CD4-positive, alpha-beta T cell (primary cell): ENCODE measurements around the gene HSFX1. TPM values are rescaled to one million over a fixed set of nuclear protein-coding genes. Genes with fewer than 3 reads are reported as not detected.
"Not testable (repeated sequence)": the region's sequence is repeated elsewhere in the genome, so short reads cannot be mapped to it uniquely, and the experiment has no call there.

Source experiments
- ATAC-seq: fragments of 200-7000 bp; cut with Tn5 transposase; one replicate; pipeline ENCODE4 v1.10.0; 2022; ENCODE audit warnings: mild to moderate bottlenecking; ENCODE audit not compliant: poor library complexity
- CTCF ChIA-PET: fragments of 350-600 bp; sonication (Branson Sonifier 250); formaldehyde crosslinking; loops from one replicate; lab custom pipeline; 2021; ENCODE audit warnings: antibody characterized with exemption, inconsistent platforms; lab: Charles Lee
- POLR2A ChIA-PET: fragments of 350-600 bp; sonication (Branson Sonifier 250); formaldehyde crosslinking; loops from one replicate; lab custom pipeline; 2021; ENCODE audit warnings: antibody characterized with exemption, inconsistent platforms; lab: Charles Lee
- DNase-seq, 14 experiments: peaks; one replicate each; pipeline ENCODE4 v3.0.0-alpha.2; 2013 to 2020; ENCODE audit warnings: mixed read lengths in 2 of 14
- H3K27ac ChIP-seq, 2 donors: one replicate each; pipeline versions ENCODE4 v1.5.1 to v1.7.0; 2013; ENCODE audit warnings: low read length in 2 of 2, low read depth in 1 of 2, mild to moderate bottlenecking in 1 of 2
- H3K27me3 ChIP-seq, 2 experiments: 1 replicate in 1 of 2; 2 replicates in 1 of 2; pipeline versions ENCODE4 v1.6.1 to v1.7.0; 2013; ENCODE audit warnings: low read length in 2 of 2, control low read depth in 1 of 2, mild to moderate bottlenecking in 1 of 2, moderate library complexity in 1 of 2; ENCODE audit not compliant: insufficient read depth in 2 of 2, control insufficient read depth in 1 of 2
- H3K36me3 ChIP-seq: one replicate; pipeline ENCODE4 v1.6.1; 2013; ENCODE audit warnings: low read length, control low read depth; ENCODE audit not compliant: insufficient read depth
- H3K4me1 ChIP-seq: one replicate; pipeline ENCODE4 v1.6.1; 2013; ENCODE audit warnings: low read length, control low read depth; ENCODE audit not compliant: insufficient read depth
- H3K4me3 ChIP-seq: one replicate; pipeline ENCODE4 v1.5.1; 2013; ENCODE audit warnings: mild to moderate bottlenecking, low read length, moderate library complexity
- H3K9me3 ChIP-seq, 2 experiments: 1 replicate in 1 of 2; 2 replicates in 1 of 2; pipeline versions ENCODE4 v1.6.1 to v1.7.0; 2013; ENCODE audit warnings: low read length in 2 of 2, mild to moderate bottlenecking in 2 of 2, control low read depth in 1 of 2, moderate library complexity in 1 of 2; ENCODE audit not compliant: control insufficient read depth in 1 of 2, insufficient read depth in 1 of 2
- H3K27ac Mint-ChIP-seq: one replicate; pipeline ENCODE4 v1.8.0; 2020; ENCODE audit warnings: mixed read lengths
- H3K27me3 Mint-ChIP-seq: one replicate; pipeline ENCODE4 v1.8.0; 2021; ENCODE audit warnings: mixed read lengths
- H3K36me3 Mint-ChIP-seq: one replicate; pipeline ENCODE4 v1.8.0; 2021; ENCODE audit warnings: low read depth, mixed read lengths
- H3K4me1 Mint-ChIP-seq: one replicate; pipeline ENCODE4 v1.8.0; 2021; ENCODE audit warnings: low read depth, mixed read lengths
- H3K4me3 Mint-ChIP-seq: one replicate; pipeline ENCODE4 v1.8.0; 2020; ENCODE audit warnings: mild to moderate bottlenecking, mixed read lengths
- H3K9me3 Mint-ChIP-seq: one replicate; pipeline ENCODE4 v1.8.0; 2020; ENCODE audit warnings: mixed read lengths
- intact Hi-C, 2 experiments: fragments of 100-400 bp; cut with DNase I in 1 of 2; cut with micrococcal nuclease in 1 of 2; formaldehyde crosslinking; loops; one replicate each; pipeline versions ENCODE4 v1.15.1 to v1.9.0; 2023 to 2025; cut with DNase I, micrococcal nuclease
- total RNA-seq, 174 experiments: library from RNA in 2 of 174; stranded (reverse) in 2 of 174; gene quantifications; one replicate each; pipeline ENCODE4 v1.2.3 and lab custom pipeline; 2021 to 2026
- TF ChIP-seq, protein P1 (sequence below): fragments of 200-600 bp; IDR thresholded peaks from one replicate; pipeline ENCODE4 v1.8.0; 2022; ENCODE audit warnings: antibody characterized with exemption, mild to moderate bottlenecking

HSFX1 gene
- total RNA-seq, 2 experiments from 2014 or later: 0.30 TPM; not detected in 1

DNA sequence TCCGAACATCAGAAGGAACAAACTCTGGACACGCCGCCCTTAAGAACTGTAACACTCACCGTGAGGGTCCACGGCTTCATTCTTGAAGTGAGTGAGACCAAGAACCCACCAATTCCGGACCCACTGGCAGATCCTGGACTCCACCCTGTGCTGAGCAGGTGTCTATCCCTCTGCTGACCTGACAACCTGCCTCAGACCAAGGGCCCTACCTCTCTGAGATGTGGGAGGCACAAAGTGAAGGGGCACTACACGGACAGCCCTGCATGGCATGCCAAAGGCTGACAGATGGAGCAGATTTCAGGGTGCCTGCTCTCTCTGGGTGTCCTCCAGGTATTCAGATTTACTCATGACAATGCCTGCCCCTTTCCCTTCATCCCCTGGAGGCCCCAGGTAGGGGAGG is 14.0 kb upstream of the HSFX1 start:
- intact Hi-C loops: no loop called here
- ChIA-PET CTCF (no interaction called here), POLR2A (no interaction called here)
- TF ChIP-seq, protein P1, sequence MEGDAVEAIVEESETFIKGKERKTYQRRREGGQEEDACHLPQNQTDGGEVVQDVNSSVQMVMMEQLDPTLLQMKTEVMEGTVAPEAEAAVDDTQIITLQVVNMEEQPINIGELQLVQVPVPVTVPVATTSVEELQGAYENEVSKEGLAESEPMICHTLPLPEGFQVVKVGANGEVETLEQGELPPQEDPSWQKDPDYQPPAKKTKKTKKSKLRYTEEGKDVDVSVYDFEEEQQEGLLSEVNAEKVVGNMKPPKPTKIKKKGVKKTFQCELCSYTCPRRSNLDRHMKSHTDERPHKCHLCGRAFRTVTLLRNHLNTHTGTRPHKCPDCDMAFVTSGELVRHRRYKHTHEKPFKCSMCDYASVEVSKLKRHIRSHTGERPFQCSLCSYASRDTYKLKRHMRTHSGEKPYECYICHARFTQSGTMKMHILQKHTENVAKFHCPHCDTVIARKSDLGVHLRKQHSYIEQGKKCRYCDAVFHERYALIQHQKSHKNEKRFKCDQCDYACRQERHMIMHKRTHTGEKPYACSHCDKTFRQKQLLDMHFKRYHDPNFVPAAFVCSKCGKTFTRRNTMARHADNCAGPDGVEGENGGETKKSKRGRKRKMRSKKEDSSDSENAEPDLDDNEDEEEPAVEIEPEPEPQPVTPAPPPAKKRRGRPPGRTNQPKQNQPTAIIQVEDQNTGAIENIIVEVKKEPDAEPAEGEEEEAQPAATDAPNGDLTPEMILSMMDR: no peak
- H3K36me3 ChIP-seq: no peaks in the 10 kb centered on the region
- H3K27me3 Mint-ChIP-seq: no peaks in the 10 kb centered on the region
- H3K27me3 ChIP-seq: no peaks in the 10 kb centered on the region
- H3K4me3 Mint-ChIP-seq: no peak overlapping the region
- no peaks in the 10 kb centered on the region for H3K4me1 Mint-ChIP-seq
- H3K27ac Mint-ChIP-seq: no peak overlapping the region
- H3K9me3 Mint-ChIP-seq: no peaks in the 10 kb centered on the region
- ATAC-seq: no peak
- H3K27ac ChIP-seq: no peak overlapping the region
- DNase-seq: no peak
- no peaks in the 10 kb centered on the region for H3K9me3 ChIP-seq
- H3K4me3 ChIP-seq: no peak overlapping the region
- no peaks in the 10 kb centered on the region for H3K4me1 ChIP-seq
- H3K36me3 Mint-ChIP-seq: no peaks in the 10 kb centered on the region

DNA sequence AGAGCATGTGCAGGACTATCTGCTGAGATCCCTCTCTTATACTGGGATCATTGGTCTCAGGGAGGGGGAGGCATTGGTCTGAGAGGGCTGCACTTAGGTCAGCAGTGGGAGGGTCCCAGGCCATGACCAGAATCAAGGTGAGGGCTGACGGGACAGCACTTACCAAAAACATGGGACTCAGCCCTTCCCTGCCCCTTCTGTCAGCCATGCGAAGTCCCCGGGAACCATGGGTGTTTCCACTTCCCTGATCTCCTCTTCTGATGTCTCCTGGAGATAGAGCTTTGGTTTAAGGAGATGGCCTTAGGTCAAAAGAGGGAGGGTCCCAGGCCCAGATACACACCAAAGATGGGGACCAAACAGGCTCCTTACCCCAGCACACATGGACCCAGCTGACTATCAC is 12.9 kb upstream of the HSFX1 start:
- Mint-ChIP-seq H3K9me3 (no peaks in the 10 kb centered on the region), H3K27me3 (no peaks in the 10 kb centered on the region), H3K4me1 (no peaks in the 10 kb centered on the region), H3K36me3 (no peaks in the 10 kb centered on the region), H3K4me3 (no peak overlapping the region), H3K27ac (no peak overlapping the region)
- TF ChIP-seq, protein P1: no peak
- ChIA-PET POLR2A (no interaction called here), CTCF (no interaction called here)
- Histone ChIP-seq H3K9me3 (no peaks in the 10 kb centered on the region), H3K4me3 (no peak overlapping the region), H3K27ac (no peak overlapping the region), H3K36me3 (no peaks in the 10 kb centered on the region), H3K4me1 (no peaks in the 10 kb centered on the region), H3K27me3 (no peaks in the 10 kb centered on the region)
- DNase-seq (no peak), ATAC-seq (no peak)
- intact Hi-C loops: no loop called here

GRCh38 chrX:149761858-149762674 is 11.8 kb upstream of the HSFX1 start:
- H3K27me3 Mint-ChIP-seq, H3K27me3 ChIP-seq, H3K36me3 ChIP-seq, H3K36me3 Mint-ChIP-seq, H3K4me1 Mint-ChIP-seq, CTCF ChIA-PET, DNase-seq, H3K4me3 Mint-ChIP-seq, ATAC-seq, H3K27ac ChIP-seq, H3K27ac Mint-ChIP-seq, H3K4me3 ChIP-seq, POLR2A ChIA-PET, H3K4me1 ChIP-seq, H3K9me3 Mint-ChIP-seq, H3K9me3 ChIP-seq, intact Hi-C loops: not testable (repeated sequence)
